Ammon's horn (tissue), 1 donor: Measurements from ENCODE around the gene SNAP25.

Experiments used
- DNase-seq: peaks from one replicate; pipeline ENCODE4 v3.0.0-alpha.2; 2016; ENCODE audit warnings: low spot score

SNAP25 gene

DNA sequence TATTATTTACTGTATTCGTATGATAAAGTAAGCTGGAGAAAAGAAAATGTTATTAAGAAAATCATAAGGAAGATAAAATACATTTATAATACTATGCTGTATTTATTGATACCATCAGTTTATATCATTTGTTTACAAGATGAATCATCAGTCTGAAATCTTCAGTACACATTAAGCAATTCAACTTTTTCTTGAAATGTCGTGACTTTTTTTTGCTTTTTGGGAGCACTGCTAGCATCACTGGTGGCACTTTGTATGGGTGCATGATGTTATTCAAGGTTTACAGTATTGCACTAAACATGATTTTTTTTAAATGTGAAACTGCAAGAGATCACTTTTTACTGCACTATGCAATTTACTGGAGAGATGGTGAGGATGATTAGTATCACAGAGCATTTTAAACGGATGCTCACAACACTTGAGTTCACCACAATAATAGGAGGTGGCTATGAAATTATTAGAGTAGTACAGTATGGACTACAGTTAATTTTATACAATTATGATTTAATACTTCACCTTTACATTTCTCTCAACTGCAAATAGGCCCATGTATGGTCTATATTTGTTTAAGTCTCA, 85.9 kb downstream of the SNAP25 start:
- no peak for DNase-seq

DNA sequence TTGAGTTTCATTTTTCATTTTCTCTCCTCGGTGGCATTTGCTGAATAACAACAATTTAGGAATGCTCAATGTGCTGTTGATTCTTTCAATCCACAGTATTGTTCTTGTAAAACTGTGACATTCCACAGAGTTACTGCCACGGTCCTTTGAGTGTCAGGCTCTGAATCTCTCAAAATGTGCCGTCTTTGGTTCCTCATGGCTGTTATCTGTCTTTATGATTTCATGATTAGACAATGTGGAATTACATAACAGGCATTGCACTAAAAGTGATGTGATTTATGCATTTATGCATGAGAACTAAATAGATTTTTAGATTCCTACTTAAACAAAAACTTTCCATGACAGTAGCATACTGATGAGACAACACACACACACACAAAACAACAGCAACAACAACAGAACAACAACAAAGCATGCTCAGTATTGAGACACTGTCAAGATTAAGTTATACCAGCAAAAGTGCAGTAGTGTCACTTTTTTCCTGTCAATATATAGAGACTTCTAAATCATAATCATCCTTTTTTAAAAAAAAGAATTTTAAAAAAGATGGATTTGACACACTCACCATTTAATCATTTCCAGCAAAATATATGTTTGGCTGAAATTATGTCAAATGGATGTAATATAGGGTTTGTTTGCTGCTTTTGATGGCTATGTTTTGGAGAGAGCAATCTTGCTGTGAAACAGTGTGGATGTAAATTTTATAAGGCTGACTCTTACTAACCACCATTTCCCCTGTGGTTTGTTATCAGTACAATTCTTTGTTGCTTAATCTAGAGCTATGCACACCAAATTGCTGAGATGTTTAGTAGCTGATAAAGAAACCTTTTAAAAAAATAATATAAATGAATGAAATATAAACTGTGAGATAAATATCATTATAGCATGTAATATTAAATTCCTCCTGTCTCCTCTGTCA, 88.1 kb downstream of the SNAP25 start:
- no peak for DNase-seq

- no peak for DNase-seq
Observed at GRCh38 chr20:10307359-10307735, 88.7 kb downstream of the SNAP25 start.

GRCh38 chr20:10308652-10309051, 90.0 kb downstream of the SNAP25 start:
- DNase-seq, result no peak

GRCh38 chr20:10309326-10309725, 90.7 kb downstream of the SNAP25 start:
- DNase-seq, result no peak

GRCh38 chr20:10312111-10312510, 93.5 kb downstream of the SNAP25 start:
- DNase-seq, result no peak

GRCh38 chr20:10313215-10313614, 94.6 kb downstream of the SNAP25 start:
- DNase-seq, result no peak

- no peak for DNase-seq
Observed at GRCh38 chr20:10313701-10314100, 95.1 kb downstream of the SNAP25 start.

- no peak for DNase-seq
Observed at GRCh38 chr20:10314198-10314597, 95.6 kb downstream of the SNAP25 start.

DNA sequence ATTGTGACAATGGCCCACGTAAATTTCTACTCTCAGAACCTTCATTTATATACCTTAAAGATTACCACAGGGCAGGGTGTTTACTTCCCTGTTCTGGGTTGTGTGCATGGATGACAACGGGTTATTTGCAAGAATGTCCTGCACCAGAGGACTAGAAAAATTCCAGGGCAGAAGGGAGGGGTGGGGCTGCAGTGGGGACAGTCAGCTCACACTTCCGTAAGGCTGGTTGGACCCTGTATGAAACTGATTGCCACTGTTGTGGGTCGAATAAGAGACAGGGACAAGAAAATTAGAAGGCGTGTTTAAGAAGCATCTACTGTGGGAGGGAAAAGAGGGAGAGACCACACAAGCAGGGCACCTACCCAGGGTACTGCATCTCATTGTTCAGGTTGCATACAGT, 96.5 kb downstream of the SNAP25 start:
- no peak for DNase-seq

GRCh38 chr20:10316582-10316981, 98.0 kb downstream of the SNAP25 start:
- DNase-seq, result no peak

DNA sequence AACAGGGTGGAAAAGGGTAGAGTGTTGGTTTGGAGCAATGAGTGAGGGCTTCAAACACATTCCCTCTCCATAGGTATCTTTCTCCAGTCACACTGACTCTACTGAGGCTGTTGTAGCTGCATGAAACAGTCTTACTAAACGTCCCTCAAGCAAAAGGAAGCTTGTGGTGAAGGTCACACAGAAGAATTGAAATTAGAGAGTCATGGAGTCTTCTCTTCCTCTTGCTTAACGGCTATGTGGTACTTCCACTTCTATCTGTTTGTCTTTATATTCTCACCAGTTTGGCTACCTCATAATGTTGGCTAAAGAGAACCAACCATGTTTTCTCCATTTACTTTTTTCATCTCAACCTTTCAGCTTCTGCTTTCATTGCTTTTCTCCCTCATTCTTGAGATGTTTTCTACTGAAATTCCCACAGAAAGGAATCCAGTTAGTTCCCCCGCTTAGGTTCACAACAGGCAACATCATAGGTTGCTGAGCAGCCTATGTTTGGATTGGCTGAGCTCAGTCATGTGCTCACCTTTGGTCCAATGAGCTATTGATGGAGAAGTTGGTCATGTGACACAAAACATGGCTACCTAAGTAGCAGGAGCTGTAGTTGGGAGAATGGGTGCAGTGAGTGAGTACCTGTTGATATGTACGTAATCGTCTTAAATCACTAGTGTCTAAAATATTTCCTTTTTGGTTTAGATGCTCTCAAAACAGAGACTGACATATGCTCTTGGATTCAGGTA, 99.8 kb downstream of the SNAP25 start:
- DNase-seq, result no peak

GRCh38 chr20:10319855-10320254, 101.2 kb downstream of the SNAP25 start:
- peak; percentile 25 for DNase-seq

DNA sequence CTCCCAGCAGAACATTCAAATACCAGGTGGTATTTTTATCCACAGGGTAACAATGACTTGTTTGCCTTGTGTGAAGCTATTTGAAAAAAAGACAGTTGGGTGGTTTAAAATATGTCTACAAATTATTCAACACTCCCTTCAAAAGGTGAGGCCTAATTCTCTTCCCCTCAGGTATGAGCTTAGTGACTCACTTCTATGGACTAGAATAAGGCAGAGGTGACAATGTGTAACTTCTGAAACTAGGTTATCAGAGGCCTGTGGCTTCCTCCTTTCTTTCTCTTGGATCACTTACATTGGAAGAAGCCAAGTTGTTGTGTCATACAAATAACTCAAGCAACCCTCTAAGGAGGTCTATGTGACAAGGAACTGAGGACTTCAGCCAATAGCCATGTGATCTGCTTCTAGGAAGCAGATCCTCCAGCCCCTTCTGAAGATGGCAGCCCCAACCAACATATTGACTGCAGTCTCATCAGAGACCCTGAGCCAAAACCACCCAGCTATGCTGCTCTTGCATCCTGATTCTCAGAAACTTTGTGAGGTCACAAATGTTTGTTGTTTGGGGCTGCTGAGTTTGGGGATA, 102.6 kb downstream of the SNAP25 start:
- no peak for DNase-seq

DNA sequence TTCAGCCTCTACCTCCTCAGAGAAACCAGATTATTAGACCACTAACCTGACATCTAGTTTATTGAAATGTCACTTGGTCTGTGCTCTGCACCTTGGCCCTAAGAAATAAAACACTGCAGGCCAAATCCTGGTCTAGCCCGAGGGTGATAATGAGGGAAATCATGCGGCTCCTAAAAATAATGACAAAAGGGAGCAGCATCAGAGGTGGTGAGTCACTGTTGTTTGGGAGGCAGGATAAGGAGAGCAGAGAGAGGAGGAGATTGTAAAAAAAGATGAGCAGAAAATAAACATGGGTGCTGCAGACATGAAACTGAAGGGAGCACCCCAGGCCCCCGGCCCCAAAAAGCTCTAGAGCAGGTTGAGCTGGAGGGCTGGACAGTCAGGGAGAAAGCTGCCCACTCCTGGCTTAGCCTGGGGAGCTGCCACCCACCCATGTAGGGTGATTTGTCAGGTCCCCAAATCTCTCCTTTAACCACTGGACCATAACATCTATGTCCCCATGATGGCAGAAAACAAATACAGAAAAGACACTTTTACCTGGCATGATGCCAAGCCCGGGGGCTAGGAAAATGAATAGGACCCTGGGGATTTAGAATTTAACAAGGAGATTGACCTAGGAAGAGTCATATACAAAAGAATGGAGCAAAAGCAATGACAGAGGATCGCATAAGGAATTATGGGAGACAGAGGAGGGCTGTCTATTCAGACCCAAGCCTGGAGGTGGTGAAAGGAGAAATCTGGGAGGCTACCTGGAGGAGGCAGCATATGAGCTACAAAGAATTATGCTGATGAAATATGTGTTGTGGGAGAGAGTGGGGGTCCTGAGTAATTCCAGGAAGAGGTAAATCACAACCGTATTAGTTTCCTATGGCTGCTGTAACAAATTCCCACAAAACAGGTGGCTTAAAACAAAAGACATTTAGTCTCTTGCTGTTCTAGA, 103.7 kb downstream of the SNAP25 start:
- peak; percentile 65 for DNase-seq

GRCh38 chr20:10323729-10324128, 105.1 kb downstream of the SNAP25 start:
- no peak for DNase-seq

- DNase-seq, result no peak
Observed at GRCh38 chr20:10324198-10324847, 105.7 kb downstream of the SNAP25 start.

DNA sequence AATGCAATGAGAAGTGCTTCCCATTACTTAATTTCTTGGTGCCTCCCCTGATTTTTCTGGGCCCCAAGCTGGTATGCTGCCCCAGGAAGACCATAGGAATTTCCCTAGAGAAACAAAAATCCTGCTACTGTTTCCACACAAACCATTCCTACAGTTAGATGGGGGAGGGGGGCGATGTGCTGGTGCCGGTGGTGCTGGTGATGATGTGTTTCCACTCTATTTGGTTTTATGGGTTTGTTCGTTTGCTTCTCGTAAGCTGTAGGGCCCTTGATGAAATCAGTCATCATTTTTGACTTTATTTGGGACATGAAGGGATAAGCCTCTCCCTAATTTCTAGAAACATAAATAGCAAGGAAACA, 110.2 kb downstream of the SNAP25 start:
- no peak for DNase-seq

DNA sequence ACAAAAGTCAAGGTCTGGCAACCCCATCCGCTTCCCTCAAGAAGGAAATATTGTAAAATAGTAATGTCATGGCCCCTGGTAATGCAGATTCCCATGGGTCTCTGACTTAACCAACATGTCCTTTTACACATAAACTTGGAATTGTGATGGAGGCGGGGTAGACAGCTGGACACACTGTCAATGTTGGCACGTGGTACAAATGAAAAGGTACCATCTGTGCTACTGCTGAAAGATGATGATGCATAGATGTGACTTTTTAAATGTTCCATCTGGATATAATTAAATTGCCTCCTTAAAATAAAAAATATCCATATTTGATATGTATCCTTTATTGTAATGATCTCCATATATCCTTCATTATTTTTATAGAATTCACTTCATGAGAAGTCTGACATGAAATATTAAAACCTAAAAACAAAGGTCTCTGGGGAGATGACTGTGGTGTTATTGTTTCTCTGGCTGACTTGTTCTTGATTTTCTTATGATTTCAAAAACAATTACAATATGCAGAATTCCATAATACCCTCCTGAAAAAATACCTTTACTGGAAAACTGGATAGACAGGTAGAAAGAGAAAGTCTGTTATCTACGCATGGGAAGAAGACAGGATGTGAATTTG, 110.9 kb downstream of the SNAP25 start:
- DNase-seq, result no peak

- peak; percentile 40 for DNase-seq
Observed at GRCh38 chr20:10330071-10330470, 111.4 kb downstream of the SNAP25 start.
